ENCODE measurements around the gene STXBP1. TPM values are rescaled to one million over a fixed set of nuclear protein-coding genes. Genes with fewer than 3 reads are reported as not detected.

Gene STXBP1
- total RNA-seq, 1 donor from 2014 or later, result 12.0 TPM

DNA sequence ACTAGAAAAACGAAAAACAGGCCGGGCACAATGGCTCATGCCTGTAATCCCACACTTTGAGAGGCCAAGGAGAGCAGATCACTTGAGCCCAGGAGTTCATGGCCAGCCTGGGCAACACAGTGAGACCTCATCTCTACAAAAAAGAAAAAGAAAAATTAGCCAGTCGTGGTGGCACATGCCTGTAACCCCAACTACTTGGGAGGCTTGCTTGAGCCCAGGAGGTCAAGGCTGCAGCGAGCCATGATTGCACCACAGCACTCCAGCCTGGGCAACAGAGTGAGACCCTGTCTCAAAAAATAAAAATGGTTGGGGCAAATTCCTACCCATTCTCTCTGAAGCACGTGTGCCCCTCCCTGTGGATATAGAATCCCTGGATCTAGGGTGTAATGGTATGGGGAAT is 86.3 kb downstream of the STXBP1 start:
- Mint-ChIP-seq H3K27me3 (ENCODE audit: insufficient read depth, low read depth) (peaks cover 5% of the 10 kb centered on the region), H3K4me3 (peak overlapping the region; percentile 37), H3K27ac (no peak overlapping the region), H3K36me3 (no peaks in the 10 kb centered on the region), H3K9me3 (no peaks in the 10 kb centered on the region), H3K4me1 (peaks cover 3% of the 10 kb centered on the region)
- Histone ChIP-seq H3K9ac (no peak overlapping the region), H3K9me3 (ENCODE audit: low read depth) (no peaks in the 10 kb centered on the region), H3K36me3 (no peaks in the 10 kb centered on the region), H3K4me1 (no peaks in the 10 kb centered on the region), H3K4me2 (no peak overlapping the region), H2AFZ (replicated peaks) (no peak overlapping the region), H3K27ac (no peak overlapping the region), H3K27me3 (no peaks in the 10 kb centered on the region), H3K79me2 (ENCODE audit: low read depth) (no peaks in the 10 kb centered on the region), H4K20me1 (ENCODE audit: low read depth) (no peaks in the 10 kb centered on the region), H3F3A (ENCODE audit: low read depth) (peaks cover 18% of the 10 kb centered on the region), H3K4me3 (no peak overlapping the region)
- no peak for DNase-seq (ENCODE audit: low spot score)
- TF ChIP-seq EZH2phosphoT487 (IDR thresholded peaks at IDR 0.05) (no peak), EZH2 (IDR thresholded peaks at IDR 0.05) (no peak)
- TF ChIP-seq, protein P1, sequence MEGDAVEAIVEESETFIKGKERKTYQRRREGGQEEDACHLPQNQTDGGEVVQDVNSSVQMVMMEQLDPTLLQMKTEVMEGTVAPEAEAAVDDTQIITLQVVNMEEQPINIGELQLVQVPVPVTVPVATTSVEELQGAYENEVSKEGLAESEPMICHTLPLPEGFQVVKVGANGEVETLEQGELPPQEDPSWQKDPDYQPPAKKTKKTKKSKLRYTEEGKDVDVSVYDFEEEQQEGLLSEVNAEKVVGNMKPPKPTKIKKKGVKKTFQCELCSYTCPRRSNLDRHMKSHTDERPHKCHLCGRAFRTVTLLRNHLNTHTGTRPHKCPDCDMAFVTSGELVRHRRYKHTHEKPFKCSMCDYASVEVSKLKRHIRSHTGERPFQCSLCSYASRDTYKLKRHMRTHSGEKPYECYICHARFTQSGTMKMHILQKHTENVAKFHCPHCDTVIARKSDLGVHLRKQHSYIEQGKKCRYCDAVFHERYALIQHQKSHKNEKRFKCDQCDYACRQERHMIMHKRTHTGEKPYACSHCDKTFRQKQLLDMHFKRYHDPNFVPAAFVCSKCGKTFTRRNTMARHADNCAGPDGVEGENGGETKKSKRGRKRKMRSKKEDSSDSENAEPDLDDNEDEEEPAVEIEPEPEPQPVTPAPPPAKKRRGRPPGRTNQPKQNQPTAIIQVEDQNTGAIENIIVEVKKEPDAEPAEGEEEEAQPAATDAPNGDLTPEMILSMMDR (IDR thresholded peaks at IDR 0.05), result no peak

DNA sequence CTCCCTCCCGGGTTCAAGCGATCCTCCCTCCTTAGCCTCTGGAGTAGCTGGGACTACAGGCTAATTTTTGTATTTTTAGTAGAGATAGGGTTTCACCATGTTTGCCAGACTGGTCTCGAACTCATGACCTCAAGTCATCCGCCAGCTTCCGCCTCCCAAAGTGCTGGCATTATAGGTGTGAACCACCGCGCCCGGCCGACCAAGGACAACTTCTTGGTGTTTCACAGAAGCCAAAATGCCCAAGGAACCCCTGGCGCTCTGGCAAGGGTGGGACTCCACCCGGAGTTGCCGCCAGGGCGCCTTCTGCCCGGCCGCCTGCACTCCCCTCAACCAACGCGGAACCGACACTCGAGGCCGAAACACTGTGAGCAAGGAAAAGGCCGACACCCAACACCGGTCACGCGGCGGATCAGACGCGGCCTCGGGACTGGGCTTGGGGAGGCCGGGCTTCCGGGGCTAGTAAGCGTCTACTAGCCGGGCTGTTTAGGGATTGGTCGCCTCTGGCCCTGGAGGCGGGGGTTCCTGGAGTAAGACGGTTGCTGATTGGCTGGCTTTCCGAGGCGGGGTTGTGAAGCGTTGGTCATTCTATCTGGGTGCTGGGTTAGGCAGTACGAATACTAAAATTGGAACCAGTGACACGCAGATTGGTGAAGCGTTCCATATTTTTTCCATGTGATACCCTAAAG is 87.1 kb downstream of the STXBP1 start:
- Histone ChIP-seq H4K20me1 (ENCODE audit: low read depth) (no peaks in the 10 kb centered on the region), H3K9ac (no peak overlapping the region), H3K4me2 (peak overlapping the region; percentile 69), H3K9me3 (ENCODE audit: low read depth) (no peaks in the 10 kb centered on the region), H2AFZ (replicated peaks) (peak overlapping the region; percentile 83), H3K4me3 (peak overlapping the region; percentile 36), H3K4me1 (no peaks in the 10 kb centered on the region), H3K36me3 (no peaks in the 10 kb centered on the region), H3K27me3 (no peaks in the 10 kb centered on the region), H3K27ac (no peak overlapping the region), H3F3A (ENCODE audit: low read depth) (peaks cover 18% of the 10 kb centered on the region), H3K79me2 (ENCODE audit: low read depth) (no peaks in the 10 kb centered on the region)
- peak; percentile 97 for DNase-seq (ENCODE audit: low spot score)
- Mint-ChIP-seq H3K9me3 (no peaks in the 10 kb centered on the region), H3K27me3 (ENCODE audit: insufficient read depth, low read depth) (peaks cover 5% of the 10 kb centered on the region), H3K4me3 (peak overlapping the region; percentile 75), H3K4me1 (peaks cover 3% of the 10 kb centered on the region), H3K27ac (no peak overlapping the region), H3K36me3 (no peaks in the 10 kb centered on the region)
- TF ChIP-seq, protein P1 (IDR thresholded peaks at IDR 0.05), result peak; percentile 10
- no peak for TF ChIP-seq EZH2phosphoT487 (IDR thresholded peaks at IDR 0.05)

DNA sequence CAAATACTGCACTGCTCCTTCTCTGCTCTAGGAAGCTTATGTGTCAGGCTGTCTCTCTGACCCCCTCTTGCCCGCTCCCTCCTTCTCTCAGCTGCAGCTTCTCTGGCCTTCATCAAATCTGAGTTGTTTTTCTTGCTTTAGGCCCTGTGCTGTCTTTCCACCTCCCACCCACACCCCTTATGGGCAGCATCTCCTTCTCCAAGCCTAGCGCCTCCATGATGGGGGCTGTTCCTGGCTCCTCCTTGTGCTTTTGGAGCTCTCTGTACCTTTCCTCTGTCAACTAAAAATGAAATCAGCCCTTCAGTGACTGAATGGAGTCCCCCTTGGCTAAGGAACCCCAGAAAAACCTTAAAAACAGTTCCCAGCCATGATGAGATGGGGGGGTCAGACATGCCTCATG is 88.1 kb downstream of the STXBP1 start:
- H3K4me3 Mint-ChIP-seq, result peak overlapping the region; percentile 30
- Histone ChIP-seq H3K79me2 (ENCODE audit: low read depth) (no peaks in the 10 kb centered on the region), H3K27me3 (no peaks in the 10 kb centered on the region), H2AFZ (replicated peaks) (no peak overlapping the region), H4K20me1 (ENCODE audit: low read depth) (no peaks in the 10 kb centered on the region), H3K4me1 (peaks cover 1% of the 10 kb centered on the region), H3K36me3 (no peaks in the 10 kb centered on the region), H3K27ac (no peak overlapping the region), H3K4me2 (no peak overlapping the region), H3K9me3 (ENCODE audit: low read depth) (no peaks in the 10 kb centered on the region), H3K4me3 (no peak overlapping the region), H3K9ac (no peak overlapping the region), H3F3A (ENCODE audit: low read depth) (peaks cover 18% of the 10 kb centered on the region)
- peaks cover 5% of the 10 kb centered on the region for H3K27me3 Mint-ChIP-seq (ENCODE audit: insufficient read depth, low read depth)
- TF ChIP-seq EZH2phosphoT487 (IDR thresholded peaks at IDR 0.05) (no peak), EZH2 (IDR thresholded peaks at IDR 0.05) (no peak)
- TF ChIP-seq, protein P1 (IDR thresholded peaks at IDR 0.05), result no peak
- no peak overlapping the region for H3K27ac Mint-ChIP-seq
- no peak for DNase-seq (ENCODE audit: low spot score)
- H3K4me1 Mint-ChIP-seq, result peaks cover 7% of the 10 kb centered on the region
- no peaks in the 10 kb centered on the region for H3K36me3 Mint-ChIP-seq
- no peaks in the 10 kb centered on the region for H3K9me3 Mint-ChIP-seq

Measured in neural progenitor cell (in vitro differentiated cells).